Left renal cortex interstitium (tissue), 4 donors: ENCODE results near the gene NKIRAS2. TPM values are rescaled to one million over a fixed set of nuclear protein-coding genes. Genes with fewer than 3 reads are reported as not detected.

ENCODE experiments used
- DNase-seq, 4 donors: peaks; one replicate each; pipeline ENCODE4 v3.0.0-alpha.2; 2013; ENCODE audit warnings: low read depth in 4 of 4, low spot score in 2 of 4, missing footprints in 1 of 4
- polyA plus RNA-seq, 4 donors: library from polyadenylated mRNA; unstranded; fragments of 120-200 nt; gene quantifications; one replicate each; pipeline ENCODE4 v1.2.1, GENCODE V29; 2013; ENCODE audit not compliant: insufficient read length in 4 of 4

NKIRAS2 gene
- polyA plus RNA-seq: 10 to 100 TPM; 49.4 to 62.2 (median 56.2) TPM

DNA sequence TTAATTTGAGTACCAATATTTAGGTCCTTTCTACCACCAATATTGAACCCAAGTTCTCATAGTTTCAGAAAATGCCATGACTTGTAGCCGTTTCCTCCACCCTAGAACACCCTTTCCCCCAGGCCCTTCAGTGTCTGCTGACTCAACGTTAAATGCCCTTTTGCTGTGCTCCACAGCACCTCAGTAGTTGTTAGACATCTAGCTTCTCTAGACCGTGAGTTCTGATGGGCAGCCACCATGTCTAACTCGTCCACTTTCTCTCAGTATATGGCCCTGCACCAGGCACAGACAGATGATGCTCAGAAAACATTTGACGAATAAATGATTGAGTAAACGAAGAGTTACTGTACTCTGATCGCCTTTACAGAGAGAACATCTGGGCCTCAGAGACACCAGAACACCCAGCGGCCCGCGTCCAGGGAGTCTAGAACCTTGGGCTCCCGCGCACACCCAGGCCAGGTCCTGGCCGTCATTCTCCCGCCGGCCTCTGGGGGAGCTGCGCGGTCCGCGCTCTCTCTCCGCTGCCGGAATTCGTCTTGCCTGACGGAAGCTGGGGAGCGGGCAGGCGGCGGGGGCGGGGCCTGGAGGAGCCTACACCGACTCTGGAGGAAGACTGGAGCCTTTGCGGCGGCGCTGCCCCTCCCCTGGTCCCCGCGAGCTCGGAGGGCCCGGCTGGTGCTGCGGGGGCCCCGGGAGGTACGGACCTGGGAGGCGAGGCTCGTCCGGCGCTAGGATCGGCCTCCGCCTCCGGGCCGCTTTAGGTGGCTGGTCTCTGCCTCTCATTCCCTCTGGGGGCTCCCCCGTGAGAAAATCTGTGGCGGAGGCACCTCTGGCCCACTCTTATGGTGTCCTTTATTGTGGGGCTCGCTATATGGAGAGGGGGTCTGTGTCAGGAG, at the start of gene NKIRAS2:
Gene NKIRAS2, plus strand, starts transcription at position 582 of the 896 bp plus-strand sequence. CDS start 1,488 bp downstream, outside the sequence.
- peak in 3 of 4 donors; percentile 11 to 76 (median 74) for DNase-seq

DNA sequence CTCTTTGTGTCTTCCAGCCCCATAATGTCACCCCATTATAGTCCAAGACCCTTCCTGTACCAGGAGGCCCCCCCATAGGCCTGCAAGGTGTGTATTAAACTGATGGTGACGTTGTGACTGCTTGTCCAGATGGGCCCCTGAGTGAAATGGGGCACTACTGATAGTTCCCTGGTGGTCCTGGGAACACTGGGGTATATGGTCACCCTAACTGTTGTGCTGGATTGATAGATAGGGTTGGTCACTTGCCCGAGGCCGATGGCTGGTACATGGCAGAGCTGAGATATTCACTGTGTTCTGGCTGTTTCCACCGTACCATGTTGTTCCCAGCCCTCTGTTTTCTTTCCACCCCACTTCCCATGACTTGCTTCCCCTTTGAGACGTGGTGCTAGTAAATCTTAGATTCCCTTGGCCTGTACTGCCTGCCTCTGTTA, 49.0 kb upstream of the NKIRAS2 start:
- DNase-seq: no peak

DNA sequence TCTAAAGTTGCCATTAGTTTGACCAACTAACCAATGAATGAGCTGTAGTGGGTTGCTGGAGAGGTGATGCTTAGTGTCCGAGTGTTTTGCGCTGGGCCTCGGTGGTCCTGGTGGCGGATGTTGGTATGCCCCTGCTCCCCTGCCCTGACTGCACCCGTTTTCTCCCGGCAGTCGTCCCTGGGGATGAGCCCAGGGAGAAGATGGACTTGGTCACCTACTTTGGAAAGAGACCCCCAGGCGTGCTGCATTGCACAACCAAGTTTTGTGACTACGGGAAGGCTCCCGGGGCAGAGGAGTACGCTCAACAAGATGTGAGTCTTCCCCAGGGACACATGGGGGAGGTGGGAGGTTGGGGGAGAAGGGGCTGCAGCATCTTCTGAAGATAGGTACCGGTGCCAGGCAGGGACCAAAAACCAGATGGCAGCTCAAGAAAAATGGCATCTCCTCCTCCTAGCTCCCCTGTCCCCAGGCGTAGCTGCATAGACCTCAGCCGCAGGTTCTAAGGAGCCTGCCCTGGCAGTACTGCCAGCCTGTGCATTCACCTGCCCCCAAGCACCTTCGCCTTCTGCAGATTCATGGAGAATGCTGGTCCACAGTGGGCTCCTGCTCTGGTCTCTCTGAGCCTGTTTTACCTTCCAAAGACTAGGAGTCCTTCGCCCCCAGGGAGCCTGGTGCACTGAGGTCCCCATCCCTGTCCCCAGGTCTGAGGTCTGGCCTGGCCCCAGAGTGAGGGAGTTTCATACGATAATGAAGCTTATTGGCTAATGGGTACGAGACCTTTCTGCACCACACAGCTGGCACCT, 48.0 kb upstream of the NKIRAS2 start:
- DNase-seq: no peak

DNA sequence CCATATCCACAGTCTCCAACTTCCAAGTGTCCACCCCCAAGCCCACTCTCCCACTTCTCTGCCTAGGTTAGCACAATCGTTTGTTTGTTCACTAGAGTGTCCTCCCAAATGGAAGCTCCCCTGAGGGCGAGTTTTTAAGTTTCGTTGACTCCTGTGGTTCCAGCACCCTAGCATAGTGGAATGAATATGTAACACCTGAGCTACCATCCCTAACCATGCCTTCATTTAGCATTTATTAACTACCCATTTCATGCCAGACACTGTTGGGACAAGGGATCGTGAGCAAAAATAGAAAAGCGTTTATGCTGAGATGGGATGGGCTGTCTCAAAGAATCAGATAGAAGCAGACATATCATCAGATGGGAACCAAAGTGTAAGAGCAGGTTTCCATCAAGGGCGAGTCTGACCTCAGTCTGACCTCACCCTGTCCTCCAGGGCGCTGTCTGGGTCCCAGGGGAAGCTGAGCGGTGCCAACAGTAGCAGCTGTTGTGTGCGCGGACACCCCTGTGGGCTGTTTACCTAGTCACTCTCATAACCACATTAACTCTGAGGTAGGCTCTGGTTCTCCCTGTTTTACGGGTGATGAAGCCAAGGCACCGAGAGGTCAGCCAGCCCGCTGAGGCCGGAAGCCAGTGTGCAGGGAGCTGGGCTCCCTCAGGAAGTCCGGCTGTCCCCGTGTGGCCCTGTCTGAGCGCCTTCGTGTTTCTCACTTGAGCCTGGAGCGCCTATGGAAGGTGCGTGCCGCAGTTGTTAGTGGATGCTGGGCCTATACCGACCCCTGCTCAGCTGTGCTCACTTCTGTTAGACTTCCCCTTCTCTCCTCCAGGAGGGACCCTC, 47.1 kb upstream of the NKIRAS2 start:
- DNase-seq: no peak

DNA sequence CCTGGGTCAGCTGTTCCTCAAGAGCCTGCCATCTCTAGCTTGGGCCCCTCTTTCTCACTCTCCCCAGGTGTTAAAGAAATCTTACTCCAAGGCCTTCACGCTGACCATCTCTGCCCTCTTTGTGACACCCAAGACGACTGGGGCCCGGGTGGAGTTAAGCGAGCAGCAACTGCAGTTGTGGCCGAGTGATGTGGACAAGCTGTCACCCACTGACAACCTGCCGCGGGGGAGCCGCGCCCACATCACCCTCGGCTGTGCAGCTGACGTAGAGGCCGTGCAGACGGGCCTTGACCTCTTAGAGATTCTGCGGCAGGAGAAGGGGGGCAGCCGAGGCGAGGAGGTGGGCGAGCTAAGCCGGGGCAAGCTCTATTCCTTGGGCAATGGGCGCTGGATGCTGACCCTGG, 46.5 kb upstream of the NKIRAS2 start:
- no peak for DNase-seq

DNA sequence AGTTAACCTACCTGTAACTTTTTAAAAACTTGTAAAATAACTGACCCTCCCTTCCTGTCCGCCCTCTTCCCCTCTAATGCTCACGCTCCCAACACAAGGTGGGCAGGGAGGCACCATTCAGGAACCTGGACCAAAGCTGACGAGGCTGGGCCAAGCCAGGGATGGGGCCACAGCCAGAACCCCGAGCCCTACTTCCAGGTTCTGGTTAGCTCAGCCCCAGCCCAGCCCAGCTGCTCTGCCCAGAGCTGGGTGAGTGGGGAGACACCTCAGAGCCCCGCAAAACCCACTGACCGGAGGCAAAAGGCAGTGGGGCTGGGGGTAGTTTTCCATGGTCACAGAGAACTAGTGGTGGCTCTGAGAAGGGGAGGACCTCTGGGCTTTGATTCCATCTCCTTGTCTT, 45.9 kb upstream of the NKIRAS2 start:
- no peak for DNase-seq

DNA sequence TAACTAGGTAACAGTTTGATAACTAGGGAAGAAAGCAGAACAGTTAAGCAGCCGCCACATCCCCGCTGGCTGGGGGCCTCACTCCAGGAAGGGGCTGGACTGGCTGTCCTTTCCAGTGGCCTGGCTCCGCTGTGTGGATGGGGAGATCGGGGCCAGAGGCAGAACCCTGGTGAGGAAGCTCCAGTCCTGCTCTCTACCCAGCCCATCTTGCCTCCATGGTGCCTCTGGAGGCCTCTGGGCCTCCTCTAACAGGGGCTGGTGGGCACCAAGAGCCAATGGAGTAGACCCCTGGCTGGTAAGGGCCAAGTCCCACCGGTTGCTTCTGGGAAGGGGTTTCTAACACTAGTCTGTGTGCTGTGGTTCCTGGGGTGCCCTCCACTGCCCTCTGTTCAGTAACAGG, 45.2 kb upstream of the NKIRAS2 start:
- DNase-seq: no peak

DNA sequence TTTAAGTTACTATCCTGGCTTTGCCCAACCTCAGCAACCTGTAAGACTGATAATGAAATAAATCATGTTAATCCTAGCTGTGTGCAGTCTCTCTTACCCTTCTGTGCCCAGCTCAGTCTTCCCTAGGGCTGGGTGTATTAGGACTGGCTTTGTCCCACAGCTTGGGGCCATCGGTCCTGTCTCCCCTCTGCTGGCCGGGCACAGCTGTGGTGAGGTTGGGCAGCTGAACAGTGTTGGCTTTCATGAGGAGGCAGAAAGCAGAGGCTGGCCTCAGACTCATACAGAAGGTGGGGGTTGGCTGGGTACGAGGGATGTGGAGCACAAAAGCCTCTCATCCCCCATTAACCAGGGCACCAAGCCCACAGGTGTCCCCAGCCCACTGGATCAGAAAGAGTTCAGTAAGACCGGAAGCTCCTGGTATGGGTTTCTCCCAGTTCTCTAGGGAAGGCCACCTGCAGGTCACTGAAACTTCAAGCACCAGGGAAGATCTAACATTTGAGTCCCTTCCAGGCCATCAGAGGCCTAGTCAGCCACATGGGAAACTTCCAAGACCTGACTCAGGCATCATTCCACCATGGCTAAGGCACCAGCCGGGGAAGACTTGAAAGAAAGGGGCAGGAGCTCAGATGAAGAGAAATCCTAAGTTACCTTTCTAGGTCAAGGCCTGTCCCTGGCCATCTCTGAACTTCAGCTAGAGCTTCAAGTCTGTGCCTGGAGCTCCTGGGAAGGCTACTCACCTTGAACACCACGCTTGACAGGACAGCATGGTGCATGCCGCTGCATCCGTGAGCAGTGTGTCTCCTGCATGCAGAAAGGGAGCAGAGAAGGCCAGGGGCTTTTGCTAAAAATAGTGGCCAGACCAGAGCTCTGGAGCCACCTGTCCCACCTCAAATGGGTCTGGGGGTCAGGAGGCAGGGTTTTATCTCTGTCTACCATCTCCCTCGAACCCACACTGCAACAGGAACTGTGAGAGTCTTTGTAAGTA, 44.5 kb upstream of the NKIRAS2 start:
- no peak for DNase-seq

DNA sequence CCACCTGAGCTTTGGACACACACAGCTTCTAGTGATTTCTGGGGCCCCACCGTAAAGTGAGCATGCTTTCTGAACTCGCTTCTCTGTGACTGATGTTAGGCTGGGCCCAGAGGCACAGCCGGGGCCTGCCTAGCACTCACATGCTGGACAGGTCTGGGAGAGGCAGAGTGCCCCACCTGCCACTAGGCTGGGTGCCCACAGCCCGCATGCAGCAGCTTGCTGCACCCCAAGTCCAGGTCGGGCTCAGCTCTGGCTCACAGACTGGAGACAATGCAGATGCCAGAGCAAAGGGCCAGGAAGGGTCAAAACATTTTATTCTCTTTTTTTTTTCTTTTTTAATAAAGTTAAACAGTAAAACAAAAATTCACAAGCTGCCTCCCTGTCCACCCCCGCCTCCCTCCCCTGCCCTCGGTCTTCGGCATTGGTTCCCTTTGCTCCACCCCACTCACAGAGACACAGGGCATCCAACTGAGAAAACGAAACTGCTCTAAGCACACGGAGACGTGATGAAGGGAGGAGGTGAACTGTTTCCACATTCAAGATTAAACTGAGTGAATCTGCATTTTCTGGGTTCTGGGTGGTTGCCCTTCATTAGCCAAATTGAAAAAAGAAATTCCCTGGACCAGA, 43.6 kb upstream of the NKIRAS2 start:
- no peak for DNase-seq

DNA sequence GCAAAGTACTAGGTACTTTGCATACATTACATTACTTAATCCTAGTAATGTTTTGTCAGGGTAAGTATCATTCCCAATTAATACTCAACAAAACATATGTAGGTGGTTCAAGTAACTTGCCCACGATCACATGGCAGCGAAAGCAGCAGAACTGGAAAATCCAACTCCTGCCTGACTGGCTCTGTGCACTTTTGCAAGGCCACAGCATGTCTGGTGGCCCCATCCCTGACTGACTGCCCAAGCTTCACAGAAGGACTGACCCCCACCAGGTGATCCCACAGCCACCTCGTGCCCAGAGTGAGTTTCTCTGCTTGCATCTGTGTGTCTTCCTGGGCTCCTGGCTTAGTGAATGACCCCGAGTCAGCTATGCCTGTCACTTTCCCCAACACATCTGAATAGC, 41.9 kb upstream of the NKIRAS2 start:
- DNase-seq: no peak

DNA sequence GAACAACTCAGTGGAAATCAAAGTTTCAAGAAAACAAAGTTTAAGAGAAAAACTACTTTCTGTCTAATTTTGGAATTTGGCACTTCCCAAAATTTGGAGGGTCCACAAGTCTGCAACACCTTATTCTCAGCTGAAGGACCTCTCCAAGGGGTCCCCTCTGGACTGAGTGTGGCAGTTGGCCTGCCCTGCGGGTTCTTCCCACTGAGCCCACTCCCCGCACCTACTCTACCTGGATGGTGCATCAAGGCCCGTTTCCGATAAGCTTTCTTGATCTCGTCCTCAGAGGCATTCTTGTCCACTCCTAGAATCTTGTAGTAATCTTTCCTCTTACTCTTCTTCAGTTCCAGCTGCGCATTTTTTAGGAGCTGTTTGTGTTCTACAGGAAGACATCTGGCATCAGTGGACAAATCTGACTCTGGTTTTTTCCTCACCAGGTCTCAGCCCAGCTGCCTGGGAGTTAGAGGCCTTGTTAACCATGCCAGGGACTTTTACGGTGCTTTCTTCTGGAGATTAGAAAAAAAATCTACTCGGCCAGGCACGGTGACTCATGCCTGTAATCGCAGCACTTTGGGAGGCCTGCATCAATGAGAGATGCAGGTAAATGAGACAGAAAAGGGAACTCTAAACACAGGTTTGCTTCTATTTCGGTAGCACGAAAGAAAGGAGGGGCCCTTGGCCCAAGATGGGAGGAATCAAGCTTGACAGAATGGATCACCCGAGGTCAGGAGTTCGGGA, 37.7 kb upstream of the NKIRAS2 start:
- no peak for DNase-seq

DNA sequence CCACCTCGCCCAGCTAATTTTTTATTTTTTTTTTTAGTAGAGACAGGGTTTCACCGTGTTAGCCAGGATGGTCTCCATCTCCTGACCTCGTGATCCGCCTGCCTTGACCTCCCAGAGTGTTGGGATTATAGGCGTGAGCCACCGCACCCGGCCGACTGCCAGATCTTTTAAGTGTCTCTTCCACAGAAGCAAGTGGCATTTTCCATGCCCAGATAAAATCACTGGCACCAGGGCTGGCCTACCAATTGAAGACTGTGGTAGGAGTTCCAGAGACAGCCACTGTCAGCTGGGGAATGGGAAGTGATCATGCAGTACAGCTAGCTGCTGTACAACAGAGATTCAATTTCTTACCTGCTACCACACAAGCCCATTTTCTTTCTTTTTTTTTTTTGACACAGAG, 35.4 kb upstream of the NKIRAS2 start:
- DNase-seq: no peak

DNA sequence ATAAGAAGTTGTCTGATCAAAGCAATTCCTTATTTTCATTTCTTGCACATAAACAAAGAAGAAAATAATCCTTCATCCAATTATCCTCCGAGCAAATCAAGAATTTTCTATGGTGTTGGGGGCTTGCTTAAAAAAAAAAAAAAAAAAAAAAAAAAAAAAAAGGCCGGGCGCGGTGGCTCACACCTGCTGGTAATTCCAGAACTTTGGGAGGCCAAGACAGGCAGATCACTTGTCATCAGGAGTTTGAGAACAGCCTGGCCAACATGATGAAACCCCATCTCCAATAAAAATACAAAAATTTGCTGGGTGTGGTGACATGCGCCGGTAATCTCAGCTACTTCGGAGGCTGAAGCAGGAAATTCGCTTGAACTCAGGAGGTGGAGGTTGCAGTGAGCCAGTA, 34.0 kb upstream of the NKIRAS2 start:
- no peak for DNase-seq

DNA sequence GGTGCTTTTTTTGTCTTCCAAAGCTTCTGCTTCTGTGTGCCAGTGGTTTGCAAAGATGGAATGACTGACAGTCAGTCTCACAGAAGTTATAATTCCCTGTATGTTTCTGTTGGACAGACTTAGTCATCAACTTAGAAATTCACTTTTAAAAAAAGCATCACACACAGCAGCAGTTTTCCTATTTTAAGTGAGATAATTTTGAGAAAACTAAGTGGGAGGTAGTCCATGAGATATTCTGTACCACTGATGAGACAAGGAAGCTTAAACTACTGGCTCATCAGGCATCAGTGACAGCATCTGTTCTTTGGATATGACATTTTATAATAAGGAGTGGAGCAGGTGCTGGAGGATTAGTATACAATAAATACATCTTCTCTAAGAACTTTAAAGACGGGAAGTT, 33.3 kb upstream of the NKIRAS2 start:
- DNase-seq: no peak

DNA sequence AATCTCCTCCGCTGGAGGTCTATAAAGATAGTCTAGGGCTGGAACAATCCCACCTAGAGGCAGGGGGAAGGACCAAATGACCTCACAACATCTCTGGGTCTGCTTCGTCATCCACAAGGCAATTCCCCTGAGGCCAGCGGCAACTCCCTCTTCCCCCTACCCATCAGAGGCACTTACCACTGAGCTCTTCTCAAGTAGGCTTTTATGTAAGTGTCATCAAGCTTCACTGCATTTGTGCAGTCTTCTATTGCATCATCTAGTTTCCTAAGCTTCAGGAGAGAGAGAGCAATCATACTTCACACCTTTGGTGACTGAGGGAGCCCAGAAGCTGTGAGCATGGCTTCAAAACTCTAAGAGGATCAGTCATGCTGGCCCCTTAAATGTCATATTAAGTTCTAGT, 32.2 kb upstream of the NKIRAS2 start:
- no peak for DNase-seq

DNA sequence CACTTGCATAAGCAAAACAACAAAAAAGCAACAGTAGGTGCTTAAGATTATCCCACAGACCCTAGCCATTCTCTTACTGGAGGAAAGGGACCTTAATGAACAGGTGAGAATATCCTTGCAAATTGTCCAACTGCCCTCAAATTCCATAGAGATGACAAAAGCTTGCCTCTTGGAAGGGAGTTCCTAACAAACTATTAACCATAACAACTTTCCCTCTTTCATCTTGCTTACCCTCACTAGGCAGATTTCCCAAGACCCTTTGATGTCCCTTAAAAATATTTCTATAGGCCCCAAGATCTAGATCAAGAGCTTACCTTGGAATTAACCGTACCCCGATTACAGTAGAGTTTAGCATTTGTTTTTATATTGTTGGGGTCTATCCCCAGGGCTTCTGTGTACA, 31.5 kb upstream of the NKIRAS2 start:
- no peak for DNase-seq

DNA sequence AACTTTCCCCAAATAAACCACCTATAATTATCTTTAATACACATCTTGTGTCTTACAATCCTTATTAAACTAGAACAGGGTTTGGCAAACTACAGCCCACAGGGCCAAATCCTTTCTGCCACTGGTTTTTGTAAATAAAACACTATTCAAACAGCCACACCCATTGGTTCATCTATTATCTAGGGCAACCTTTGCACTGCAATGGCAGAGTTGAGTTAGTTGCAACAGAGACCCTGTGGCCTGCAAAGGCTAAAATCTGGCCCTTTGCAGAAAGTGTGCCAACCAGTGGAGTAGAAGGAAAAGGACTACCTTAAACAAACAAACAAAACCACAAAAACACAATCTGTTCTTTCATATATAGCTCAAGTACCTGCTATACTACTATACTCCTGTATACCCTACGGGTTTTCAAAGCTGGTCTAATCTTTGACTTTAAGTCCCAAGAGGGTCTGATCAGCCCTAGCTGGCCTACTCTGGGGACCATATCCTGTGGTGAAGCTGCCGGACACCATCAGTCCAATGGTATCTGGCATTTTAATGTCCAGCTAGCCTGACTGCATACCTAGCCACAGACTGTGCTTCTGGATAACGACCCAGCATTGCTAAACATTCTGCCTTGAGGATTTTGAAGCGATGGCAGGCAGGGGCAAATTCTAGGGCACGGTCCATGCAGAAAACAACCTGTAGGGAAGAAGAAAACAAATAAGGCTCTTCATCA, 30.0 kb upstream of the NKIRAS2 start:
- no peak for DNase-seq

DNA sequence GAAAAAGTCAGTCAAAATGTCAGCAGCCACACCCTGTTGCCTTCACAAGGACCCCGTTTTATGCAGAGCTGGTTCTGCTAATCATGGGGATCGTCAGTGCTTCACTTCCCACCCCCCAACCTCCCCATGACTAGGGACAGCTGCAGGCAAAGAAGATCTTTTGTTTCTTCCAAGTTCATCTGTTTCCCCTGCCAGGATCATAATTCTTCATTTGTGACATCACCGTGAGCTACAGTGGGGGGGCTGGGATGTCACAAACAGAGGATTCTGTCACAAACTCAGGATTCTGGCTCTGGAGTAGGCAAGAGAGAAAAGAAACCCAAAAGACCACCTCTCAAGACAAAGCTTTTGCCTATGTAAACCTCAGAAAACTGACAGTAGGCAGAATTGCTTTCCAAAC, 27.3 kb upstream of the NKIRAS2 start:
- no peak for DNase-seq
